B cell (primary cell): ENCODE results near the gene GIMD1. TPM values are rescaled to one million over a fixed set of nuclear protein-coding genes. Genes with fewer than 3 reads are reported as not detected.
A peak's percentile ranks its signal among the peaks of the same experiment; 100 is the strongest.

Experiments
- ATAC-seq: fragments of 200-7000 bp; cut with Tn5 transposase; one replicate; pipeline ENCODE4 v1.10.0; 2021; ENCODE audit warnings: low read depth, mild to moderate bottlenecking, moderate number of reproducible peaks, moderate library complexity
- CTCF ChIA-PET: fragments of 350-600 bp; sonication (Branson Sonifier 250); formaldehyde crosslinking; loops from one replicate; lab custom pipeline; 2021; ENCODE audit warnings: antibody characterized with exemption, inconsistent platforms; lab: Charles Lee
- POLR2A ChIA-PET: fragments of 350-600 bp; sonication (Branson Sonifier 250); formaldehyde crosslinking; loops from one replicate; lab custom pipeline; 2021; ENCODE audit warnings: antibody characterized with exemption; lab: Charles Lee
- DNase-seq: peaks from one replicate; pipeline ENCODE4 v3.0.0; 2013
- H2AFZ ChIP-seq: 2 replicates; pipeline ENCODE4 v1.6.1; 2012; ENCODE audit warnings: mild to moderate bottlenecking, low read depth, low read length; ENCODE audit not compliant: insufficient read depth, poor library complexity, severe bottlenecking
- H3K27ac ChIP-seq, 2 donors: 1 replicate in 1 of 2; 2 replicates in 1 of 2; pipeline ENCODE4 v1.5.1; 2012 to 2013; ENCODE audit warnings: low read length in 2 of 2, mild to moderate bottlenecking in 2 of 2, moderate library complexity in 1 of 2
- H3K27me3 ChIP-seq, 4 experiments: fragments of 200-600 bp in 1 of 4; sonication (generic) in 1 of 4; replicated peaks in 1 of 4; 1 replicate in 2 of 4; 2 replicates in 2 of 4; pipeline versions ENCODE4 v1.6.1 to v1.7.0; 2013 to 2016; ENCODE audit warnings: low read length in 3 of 4, mild to moderate bottlenecking in 2 of 4, mixed read lengths in 1 of 4, moderate library complexity in 1 of 4; ENCODE audit not compliant: insufficient read depth in 4 of 4, control insufficient read depth in 3 of 4; ENCODE audit errors: control extremely low read depth in 1 of 4
- H3K36me3 ChIP-seq, 2 experiments: replicated peaks in 1 of 2; 1 replicate in 1 of 2; 2 replicates in 1 of 2; pipeline versions ENCODE4 v1.6.1 to v1.7.1; 2013; ENCODE audit warnings: low read length in 1 of 2; ENCODE audit not compliant: insufficient read depth in 2 of 2, control insufficient read depth in 1 of 2; ENCODE audit errors: control extremely low read depth in 1 of 2, extremely low read depth in 1 of 2
- H3K4me1 ChIP-seq, 2 donors: fragments of 200-600 bp in 1 of 2; sonication (generic) in 1 of 2; 1 replicate in 1 of 2; 2 replicates in 1 of 2; pipeline versions ENCODE4 v1.5.1 to v1.6.1; 2013 to 2017; ENCODE audit warnings: low read length in 2 of 2; ENCODE audit not compliant: control insufficient read depth in 2 of 2, insufficient read depth in 2 of 2
- H3K4me2 ChIP-seq: replicated peaks from 2 replicates; pipeline ENCODE3; 2012; ENCODE audit warnings: mild to moderate bottlenecking, low read depth, low read length; ENCODE audit not compliant: poor library complexity, severe bottlenecking
- H3K4me3 ChIP-seq, 5 experiments: fragments of 200-600 bp in 1 of 5; sonication (generic) in 1 of 5; 1 replicate in 3 of 5; 2 replicates in 2 of 5; pipeline versions ENCODE4 v1.5.1 to v1.7.0; 2011 to 2016; ENCODE audit warnings: low read length in 4 of 5, mild to moderate bottlenecking in 4 of 5, low read depth in 2 of 5, control low read depth in 1 of 5, moderate library complexity in 1 of 5; ENCODE audit not compliant: insufficient read depth in 1 of 5; ENCODE audit errors: control extremely low read depth in 1 of 5, extremely low read depth in 1 of 5
- H3K79me2 ChIP-seq: fragments of 200-600 bp; sonication (generic); one replicate; pipeline ENCODE4 v1.6.0; 2016; ENCODE audit warnings: low read length; ENCODE audit not compliant: control insufficient read depth, insufficient read depth
- H3K9ac ChIP-seq: fragments of 200-600 bp; sonication (generic); 2 replicates; pipeline ENCODE4 v1.6.1; 2017; ENCODE audit warnings: mild to moderate bottlenecking, low read length, moderate library complexity
- H3K9me3 ChIP-seq, 3 donors: one replicate each; pipeline versions ENCODE4 v1.6.1 to v1.7.1; 2013; ENCODE audit warnings: low read length in 2 of 3; ENCODE audit not compliant: control insufficient read depth in 2 of 3, insufficient read depth in 1 of 3; ENCODE audit errors: control extremely low read depth in 1 of 3
- H4K20me1 ChIP-seq: 2 replicates; pipeline ENCODE4 v1.6.0; 2012; ENCODE audit warnings: mild to moderate bottlenecking, low read length; ENCODE audit not compliant: insufficient read depth, control insufficient read depth, poor library complexity, severe bottlenecking
- H3K27ac Mint-ChIP-seq: one replicate; pipeline ENCODE4 v1.8.0; 2021; ENCODE audit warnings: mixed read lengths
- H3K27me3 Mint-ChIP-seq: one replicate; pipeline ENCODE4 v1.8.0; 2021; ENCODE audit warnings: mixed read lengths
- H3K4me1 Mint-ChIP-seq: one replicate; pipeline ENCODE4 v1.8.0; 2021; ENCODE audit warnings: mixed read lengths
- H3K4me3 Mint-ChIP-seq: one replicate; pipeline ENCODE4 v1.8.0; 2021; ENCODE audit warnings: mixed read lengths
- H3K9me3 Mint-ChIP-seq: one replicate; pipeline ENCODE4 v1.8.0; 2022; ENCODE audit warnings: mixed read lengths; ENCODE audit not compliant: insufficient read depth
- EZH2 ChIP-seq: IDR thresholded peaks from 2 replicates; pipeline ENCODE4 v1.6.1; 2012; ENCODE audit warnings: borderline replicate concordance, low read depth, mild to moderate bottlenecking, moderate library complexity, low read length; ENCODE audit not compliant: insufficient read depth, poor library complexity, severe bottlenecking
- WGBS: methylation state at CpG from one replicate; pipeline ENCODE4 v1.1.5; 2013; ENCODE audit warnings: missing lambda C conversion rate; ENCODE audit not compliant: insufficient coverage; 5-methylcytosine and 5-hydroxymethylcytosine counted together
- intact Hi-C: fragments of 100-400 bp; cut with micrococcal nuclease; formaldehyde crosslinking; loops from one replicate; pipeline ENCODE4 v1.10.0; 2022
- polyA plus RNA-seq: library from polyadenylated mRNA; depleted of rRNA; stranded (reverse); fragments of >200 nt; gene quantifications from 2 replicates; pipeline ENCODE4 v1.2.3, GENCODE V29; 2012
- total RNA-seq, 2 donors: library from RNA; stranded (reverse); fragments of 120-200 nt in 1 of 2; gene quantifications; 1 replicate in 1 of 2; 2 replicates in 1 of 2; pipeline versions ENCODE4 v1.2.3 to v1.2.4, GENCODE V29; 2013 to 2022
- TF ChIP-seq, protein P1 (sequence below): fragments of 200-600 bp; IDR thresholded peaks from one replicate; pipeline ENCODE4 v1.8.0; 2022; ENCODE audit warnings: antibody characterized with exemption, mild to moderate bottlenecking

GIMD1 gene
- total and polyA plus RNA-seq, 2 donors (not counting 1 experiment from before 2014, with no cell fraction given), result not detected

DNA sequence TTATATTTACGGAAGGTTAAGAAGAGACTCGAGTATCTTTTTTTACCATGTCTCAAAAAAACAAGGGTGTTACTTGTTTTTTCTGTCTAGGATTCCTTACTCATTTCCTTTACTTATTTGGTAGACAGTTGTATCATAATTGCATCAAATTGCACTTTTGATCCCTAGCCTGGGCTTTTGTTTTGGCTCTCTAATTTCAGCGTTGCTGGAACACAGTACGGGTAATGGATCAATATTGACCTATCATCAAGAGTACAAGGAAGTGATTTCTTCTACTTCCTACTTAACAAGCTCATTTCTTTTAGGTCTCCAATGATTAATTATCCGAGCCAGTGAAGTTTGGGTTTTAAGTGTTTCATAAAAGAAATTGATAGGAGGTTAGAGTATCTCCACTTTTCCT, 35.4 kb downstream of the GIMD1 start:
- POLR2A ChIA-PET, result no interaction called here
- Histone ChIP-seq H2AFZ (no peak overlapping the region), H3K4me3 (no peak overlapping the region), H3K4me1 (no peaks in the 10 kb centered on the region), H3K27me3 (no peaks in the 10 kb centered on the region), H3K36me3 (peaks cover 7 to 67% of the 10 kb centered on the region in 2 experiments), H3K9me3 (peaks cover 1 to 6% (median 2%) of the 10 kb centered on the region in 3 donors), H4K20me1 (no peaks in the 10 kb centered on the region), H3K9ac (no peak overlapping the region), H3K27ac (no peak overlapping the region), H3K4me2 (no peak overlapping the region), H3K79me2 (peaks cover 8% of the 10 kb centered on the region)
- Mint-ChIP-seq H3K4me3 (no peak overlapping the region), H3K9me3 (peaks cover 7% of the 10 kb centered on the region), H3K27ac (no peak overlapping the region), H3K4me1 (no peaks in the 10 kb centered on the region), H3K27me3 (no peaks in the 10 kb centered on the region)
- DNase-seq (no peak), ATAC-seq (no peak)
- intact Hi-C loops, result no loop called here
- no CpG with 5 or more reads among the region's 5 CpGs for WGBS
- CTCF ChIA-PET, result no interaction called here
- TF ChIP-seq EZH2, result no peak

DNA sequence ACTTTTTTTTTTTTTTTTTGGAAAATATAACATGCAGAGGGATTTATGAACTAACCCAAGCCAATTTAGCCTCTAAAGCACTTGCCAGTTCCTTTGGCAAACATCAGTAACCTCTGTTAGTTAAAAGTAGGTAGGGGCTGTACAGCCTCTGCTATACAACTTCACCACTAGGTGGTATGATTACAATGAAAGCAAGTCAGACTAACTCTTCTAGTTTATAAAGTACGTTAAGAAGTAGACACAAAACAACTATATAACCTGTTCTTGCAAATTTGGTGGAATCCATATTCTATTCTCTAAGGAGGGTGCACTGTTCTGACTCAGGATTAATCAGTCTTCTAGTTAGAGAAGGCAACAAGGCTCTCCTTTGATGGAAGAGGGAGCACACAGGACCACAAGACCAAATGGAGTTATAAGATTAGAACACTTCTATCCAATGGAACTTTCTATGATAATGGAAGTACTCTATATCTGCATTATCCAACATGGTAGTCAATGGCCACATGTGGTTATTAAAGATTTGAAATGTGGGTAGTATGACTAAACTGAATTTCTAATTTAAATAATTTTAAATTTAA, 39.4 kb downstream of the GIMD1 start:
- H4K20me1 ChIP-seq, result no peaks in the 10 kb centered on the region
- CTCF ChIA-PET, result interaction anchor here (0.7 to 1.5 kb wide), 4 partner anchors 10 to 1406 kb away, joined by 3 to 13 read pairs (median 4); no protein-coding TSS in a partner anchor
- intact Hi-C loops, result loop anchor here (1.0 kb wide), 1 partner anchor 1408 kb away; no protein-coding TSS in a partner anchor
- Mint-ChIP-seq H3K4me1 (no peaks in the 10 kb centered on the region), H3K27ac (no peak overlapping the region), H3K27me3 (no peaks in the 10 kb centered on the region), H3K4me3 (no peak overlapping the region), H3K9me3 (no peaks in the 10 kb centered on the region)
- no peak overlapping the region for H3K27ac ChIP-seq
- TF ChIP-seq EZH2, result no peak
- TF ChIP-seq, protein P1, sequence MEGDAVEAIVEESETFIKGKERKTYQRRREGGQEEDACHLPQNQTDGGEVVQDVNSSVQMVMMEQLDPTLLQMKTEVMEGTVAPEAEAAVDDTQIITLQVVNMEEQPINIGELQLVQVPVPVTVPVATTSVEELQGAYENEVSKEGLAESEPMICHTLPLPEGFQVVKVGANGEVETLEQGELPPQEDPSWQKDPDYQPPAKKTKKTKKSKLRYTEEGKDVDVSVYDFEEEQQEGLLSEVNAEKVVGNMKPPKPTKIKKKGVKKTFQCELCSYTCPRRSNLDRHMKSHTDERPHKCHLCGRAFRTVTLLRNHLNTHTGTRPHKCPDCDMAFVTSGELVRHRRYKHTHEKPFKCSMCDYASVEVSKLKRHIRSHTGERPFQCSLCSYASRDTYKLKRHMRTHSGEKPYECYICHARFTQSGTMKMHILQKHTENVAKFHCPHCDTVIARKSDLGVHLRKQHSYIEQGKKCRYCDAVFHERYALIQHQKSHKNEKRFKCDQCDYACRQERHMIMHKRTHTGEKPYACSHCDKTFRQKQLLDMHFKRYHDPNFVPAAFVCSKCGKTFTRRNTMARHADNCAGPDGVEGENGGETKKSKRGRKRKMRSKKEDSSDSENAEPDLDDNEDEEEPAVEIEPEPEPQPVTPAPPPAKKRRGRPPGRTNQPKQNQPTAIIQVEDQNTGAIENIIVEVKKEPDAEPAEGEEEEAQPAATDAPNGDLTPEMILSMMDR, result peak; percentile 69
- POLR2A ChIA-PET, result no interaction called here
- no peaks in the 10 kb centered on the region for H3K27me3 ChIP-seq
- no peaks in the 10 kb centered on the region for H3K9me3 ChIP-seq
- H2AFZ ChIP-seq, result no peak overlapping the region
- H3K4me2 ChIP-seq, result no peak overlapping the region
- H3K4me1 ChIP-seq, result no peaks in the 10 kb centered on the region
- H3K36me3 ChIP-seq, result peaks cover 0 to 58% of the 10 kb centered on the region in 2 experiments
- DNase-seq (peak; percentile 29), ATAC-seq (peak; percentile 28)
- H3K9ac ChIP-seq, result no peak overlapping the region
- no peak overlapping the region for H3K4me3 ChIP-seq
- WGBS, result no CpG with 5 or more reads among the region's 1 CpG
- peaks cover 3% of the 10 kb centered on the region for H3K79me2 ChIP-seq
